H1 (cell line): ENCODE data around the gene TMEM145. TPM values are rescaled to one million over a fixed set of nuclear protein-coding genes. Genes with fewer than 3 reads are reported as not detected.

Source experiments
- ASH2L ChIP-seq: fragments of 200-600, 300-600 bp; sonication (generic); IDR thresholded peaks from one replicate; pipeline ENCODE4 v1.7.1; 2017; ENCODE audit warnings: low read length
- ATF3 ChIP-seq: IDR thresholded peaks from 2 replicates; pipeline ENCODE4 v1.6.1; 2011; ENCODE audit warnings: low read depth, mild to moderate bottlenecking, low read length; ENCODE audit not compliant: insufficient read depth
- CBX5 ChIP-seq: fragments of 300-800, 300-1000 bp; sonication (generic); IDR thresholded peaks from 2 replicates; pipeline ENCODE4 v1.7.1; 2016; ENCODE audit warnings: antibody characterized with exemption, low read length, low read depth
- CBX8 ChIP-seq: fragments of 300-800, 300-1000 bp; sonication (generic); IDR thresholded peaks from 2 replicates; pipeline ENCODE4 v1.7.1; 2016; ENCODE audit warnings: low read depth, low read length, borderline replicate concordance
- CREB1 ChIP-seq: IDR thresholded peaks from 2 replicates; pipeline ENCODE4 v1.6.1; 2012; ENCODE audit warnings: inconsistent platforms
- EP300 ChIP-seq, 2 experiments: IDR thresholded peaks; 1 replicate in 1 of 2; 2 replicates in 1 of 2; pipeline ENCODE4 v1.6.1; 2011 to 2012; ENCODE audit warnings: low read depth in 2 of 2, low read length in 2 of 2, mild to moderate bottlenecking in 2 of 2, borderline replicate concordance in 1 of 2, inconsistent platforms in 1 of 2, moderate library complexity in 1 of 2
- EZH2 ChIP-seq: fragments of 200-600 bp; sonication (generic); IDR thresholded peaks from 2 replicates; pipeline ENCODE4 v1.7.1; 2012; ENCODE audit warnings: low read depth, mild to moderate bottlenecking, moderate library complexity, low read length, inconsistent platforms; ENCODE audit not compliant: severe bottlenecking
- GABPA ChIP-seq: IDR thresholded peaks from 2 replicates; pipeline ENCODE4 v1.6.1; 2011; ENCODE audit warnings: mild to moderate bottlenecking, low read length, moderate library complexity, borderline replicate concordance; ENCODE audit not compliant: insufficient read depth
- HDAC6 ChIP-seq: IDR thresholded peaks from one replicate; pipeline ENCODE4 v1.7.1; 2012; ENCODE audit warnings: low read depth, mild to moderate bottlenecking, inconsistent platforms, low read length, moderate library complexity
- JUN ChIP-seq: IDR thresholded peaks from 2 replicates; pipeline ENCODE4 v1.6.1; 2011; ENCODE audit warnings: low read depth, mild to moderate bottlenecking, improper control_type of control experiment, low read length
- JUND ChIP-seq: IDR thresholded peaks from 2 replicates; pipeline ENCODE4 v1.6.1; 2011; ENCODE audit warnings: mild to moderate bottlenecking, improper control_type of control experiment, low read length
- MAX ChIP-seq: IDR thresholded peaks from 2 replicates; pipeline ENCODE4 v1.6.1; 2012; ENCODE audit warnings: inconsistent platforms
- NANOG ChIP-seq: IDR thresholded peaks from 2 replicates; pipeline ENCODE4 v1.6.1; 2011; ENCODE audit warnings: low read length, low read depth, mild to moderate bottlenecking, inconsistent platforms; ENCODE audit not compliant: insufficient read depth, poor library complexity, severe bottlenecking
- NRF1 ChIP-seq: IDR thresholded peaks from 2 replicates; pipeline ENCODE4 v1.6.1; 2011; ENCODE audit warnings: mild to moderate bottlenecking, low read depth, low read length, improper control_type of control experiment
- POLR2AphosphoS5 ChIP-seq: IDR thresholded peaks from 2 replicates; pipeline ENCODE4 v1.6.1; 2011; ENCODE audit warnings: low read depth, low read length
- RAD21 ChIP-seq, 2 experiments: IDR thresholded peaks in 1 of 2; conservative IDR thresholded peaks in 1 of 2; 2 replicates each; pipeline ENCODE4 v1.6.1; 2011; ENCODE audit warnings: low read depth in 2 of 2, low read length in 2 of 2, improper control_type of control experiment in 1 of 2, inconsistent platforms in 1 of 2, mild to moderate bottlenecking in 1 of 2, moderate library complexity in 1 of 2
- RFX5 ChIP-seq: IDR thresholded peaks from 2 replicates; pipeline ENCODE4 v1.6.1; 2011; ENCODE audit warnings: low read depth, low read length, improper control_type of control experiment, borderline replicate concordance
- SIRT6 ChIP-seq: IDR thresholded peaks from one replicate; pipeline ENCODE4 v1.7.1; 2012; ENCODE audit warnings: low read length, inconsistent platforms
- SP1 ChIP-seq: IDR thresholded peaks from 2 replicates; pipeline ENCODE4 v1.6.1; 2011; ENCODE audit warnings: low read depth, low read length
- SUZ12 ChIP-seq: fragments of 200-600 bp; sonication (generic); IDR thresholded peaks from 2 replicates; pipeline ENCODE4 v1.6.1; 2012; ENCODE audit warnings: mild to moderate bottlenecking, inconsistent platforms, low read length, moderate library complexity, mixed read lengths
- TAF7 ChIP-seq: optimal IDR thresholded peaks from 2 replicates; pipeline ENCODE3; 2011; ENCODE audit warnings: low read depth, mild to moderate bottlenecking, inconsistent platforms, low read length, moderate library complexity, borderline replicate concordance
- TBP ChIP-seq: IDR thresholded peaks from 2 replicates; pipeline ENCODE4 v1.6.1; 2011; ENCODE audit warnings: low read depth, low read length, improper control_type of control experiment
- TCF12 ChIP-seq: IDR thresholded peaks from 2 replicates; pipeline ENCODE4 v1.6.1; 2011; ENCODE audit warnings: low read depth, mild to moderate bottlenecking, low read length
- YY1 ChIP-seq: IDR thresholded peaks from 2 replicates; pipeline ENCODE4 v1.6.1; 2011; ENCODE audit warnings: low read depth, mild to moderate bottlenecking, low read length
- ZNF274 ChIP-seq: IDR thresholded peaks from 2 replicates; pipeline ENCODE4 v1.7.0; 2012; ENCODE audit warnings: low read length, borderline replicate concordance; ENCODE audit errors: extremely low read depth
- polyA plus RNA-seq, 7 experiments: library from polyadenylated mRNA; depleted of rRNA in 3 of 7; stranded (reverse) in 5 of 7; unstranded in 2 of 7; fragments of >200 nt in 5 of 7; fragments of 200-250 nt in 2 of 7; gene quantifications; 1 replicate in 5 of 7; 2 replicates in 1 of 7; 4 replicates in 1 of 7; pipeline versions ENCODE4 v1.2.1 to v1.2.3, GENCODE V29; 2011 to 2013; ENCODE audit warnings: missing spikeins in 2 of 7, mixed read lengths in 2 of 7
- total RNA-seq: library from RNA; stranded (reverse); fragmentation: NEBNext Ultra II Directional; extraction: Animal tissue kit (Norgen Biotek cat#: 25700); gene quantifications from 2 replicates; pipeline ENCODE4 v1.2.1, GENCODE V29; 2021

The TMEM145 gene
- total and polyA plus RNA-seq, 2 of the 8 experiments (the other 6 are each of a cell fraction or from before 2014, with no cell fraction given) = 2.3 to 4.7 TPM

- TF ChIP-seq CBX8 (no peak), MAX (peak; percentile 82), TAF7 (no peak), EZH2 (no peak), NRF1 (no peak), ASH2L (peak; percentile 52), ZNF274 (no peak), RFX5 (peak; percentile 78), CREB1 (no peak; the same call in 1 of the 2 replicates), POLR2AphosphoS5 (peak; percentile 47; the same call in 1 of the 2 replicates), JUND (peak; percentile 96), RAD21 (IDR thresholded peaks at IDR 0.05 in 1 of 2, conservative IDR thresholded peaks at IDR 0.05 in 1 of 2; ENCODE audit: low read depth in 2 of 2, low read length in 2 of 2) (no peak), SIRT6 (no peak), SP1 (peak; percentile 89), ATF3 (peak; percentile 37), CBX5 (no peak), GABPA (no peak), YY1 (0 out of 2 replicates have a peak, but pooled peaks have one; percentile 6), HDAC6 (no peak), JUN (peak; percentile 98), EP300 (IDR thresholded peaks at IDR 0.05; ENCODE audit: borderline replicate concordance in 1 of 2, low read depth in 2 of 2, low read length in 2 of 2) (peak; percentile 49 to 85; a peak in 2 of 3 replicates), SUZ12 (no peak), TCF12 (no peak), NANOG (no peak), TBP (peak; percentile 38; the same call in 1 of the 2 replicates)
Observed at GRCh38 chr19:42268142-42268703, 44.9 kb upstream of the TMEM145 start (continued).
